Prostate gland (tissue), 2 donors: ENCODE data around the gene RPS6KA1.

ENCODE experiments used
- CTCF ChIP-seq, 4 experiments: fragments of 200-600 bp in 2 of 4; fragments of 450-650 bp in 2 of 4; sonication (generic) in 2 of 4; IDR thresholded peaks; 1 replicate in 3 of 4; 2 replicates in 1 of 4; pipeline ENCODE4 v1.5.1; 2016 to 2019; ENCODE audit warnings: antibody characterized with exemption in 4 of 4, mild to moderate bottlenecking in 2 of 4, moderate library complexity in 2 of 4
- POLR2A ChIP-seq: fragments of 450-650 bp; IDR thresholded peaks from one replicate; pipeline ENCODE4 v1.6.1; 2016; ENCODE audit warnings: antibody characterized with exemption, mild to moderate bottlenecking
- POLR2AphosphoS5 ChIP-seq: sonication (generic); formaldehyde crosslinking; IDR thresholded peaks from one replicate; pipeline ENCODE4 v1.6.1; 2017; ENCODE audit warnings: antibody characterized with exemption

- no peak for TF ChIP-seq CTCF (IDR thresholded peaks at IDR 0.05)
- no peak for TF ChIP-seq POLR2A
- TF ChIP-seq POLR2AphosphoS5, result no peak
Measured at GRCh38 chr1:26610781-26611180, 81.2 kb downstream of the RPS6KA1 start.
